SK-N-SH (cell line): ENCODE data around the gene SLC25A30.
A peak's percentile ranks its signal among the peaks of the same experiment; 100 is the strongest.

Experiments used
- CHD2 ChIP-seq: fragments of 150-350 bp; IDR thresholded peaks from 2 replicates; pipeline ENCODE4 v1.6.1; 2018; ENCODE audit warnings: low read length; ENCODE audit not compliant: partially characterized antibody
- CTCF ChIP-seq: fragments of 200-600 bp; sonication (generic); IDR thresholded peaks from 2 replicates; pipeline ENCODE4 v1.6.1; 2017; ENCODE audit warnings: antibody characterized with exemption, mild to moderate bottlenecking, moderate library complexity
- EP300 ChIP-seq, 2 experiments: IDR thresholded peaks; 2 replicates each; pipeline versions ENCODE4 v1.4.0 to v1.6.1; 2012; ENCODE audit warnings: borderline replicate concordance in 1 of 2, low read depth in 1 of 2, low read length in 1 of 2
- GABPA ChIP-seq: IDR thresholded peaks from 2 replicates; pipeline ENCODE4 v1.4.0; 2012; ENCODE audit warnings: low read depth, mild to moderate bottlenecking
- JUND ChIP-seq: IDR thresholded peaks from 2 replicates; pipeline ENCODE4 v1.4.0; 2012
- MAX ChIP-seq: IDR thresholded peaks from 2 replicates; pipeline ENCODE4 v1.4.0; 2012; ENCODE audit warnings: low read depth
- POLR2AphosphoS5 ChIP-seq: IDR thresholded peaks from 2 replicates; pipeline ENCODE4 v1.6.1; 2012; ENCODE audit warnings: low read depth, low read length
- RFX5 ChIP-seq: IDR thresholded peaks from 2 replicates; pipeline ENCODE4 v1.6.1; 2012; ENCODE audit warnings: mild to moderate bottlenecking, improper control_type of control experiment, low read length
- TEAD4 ChIP-seq: IDR thresholded peaks from 2 replicates; pipeline ENCODE4 v1.4.0; 2012; ENCODE audit warnings: mild to moderate bottlenecking, borderline replicate concordance; ENCODE audit not compliant: insufficient read depth
- USF2 ChIP-seq: fragments of 150-350 bp; IDR thresholded peaks from 2 replicates; pipeline ENCODE4 v1.6.1; 2017; ENCODE audit warnings: antibody characterized with exemption, low read length, low read depth, borderline replicate concordance

- TF ChIP-seq CHD2 (peak; percentile 15), MAX (peak; percentile 82), CTCF (no peak), JUND (no peak), GABPA (no peak), RFX5 (0 out of 2 replicates have a peak, but pooled peaks have one; percentile 29), POLR2AphosphoS5 (peak; percentile 57; the same call in 1 of the 2 replicates), USF2 (no peak), TEAD4 (no peak), EP300 (IDR thresholded peaks at IDR 0.05; ENCODE audit: borderline replicate concordance in 1 of 2, low read depth in 1 of 2, low read length in 1 of 2) (no peak)
Observed at GRCh38 chr13:45417790-45418534, at the start of gene SLC25A30.
